ENCODE data around the gene ANKFN1. TPM values are rescaled to one million over a fixed set of nuclear protein-coding genes. Genes with fewer than 3 reads are reported as not detected.
A peak's percentile ranks its signal among the peaks of the same experiment; 100 is the strongest.

Gene ANKFN1
- total RNA-seq, 1 donor from 2014 or later: not detected

- no peaks in the 10 kb centered on the region for H3K36me3 Mint-ChIP-seq (ENCODE audit: insufficient read depth)
- H3K27ac Mint-ChIP-seq: no peak overlapping the region
- TF ChIP-seq, protein P1, sequence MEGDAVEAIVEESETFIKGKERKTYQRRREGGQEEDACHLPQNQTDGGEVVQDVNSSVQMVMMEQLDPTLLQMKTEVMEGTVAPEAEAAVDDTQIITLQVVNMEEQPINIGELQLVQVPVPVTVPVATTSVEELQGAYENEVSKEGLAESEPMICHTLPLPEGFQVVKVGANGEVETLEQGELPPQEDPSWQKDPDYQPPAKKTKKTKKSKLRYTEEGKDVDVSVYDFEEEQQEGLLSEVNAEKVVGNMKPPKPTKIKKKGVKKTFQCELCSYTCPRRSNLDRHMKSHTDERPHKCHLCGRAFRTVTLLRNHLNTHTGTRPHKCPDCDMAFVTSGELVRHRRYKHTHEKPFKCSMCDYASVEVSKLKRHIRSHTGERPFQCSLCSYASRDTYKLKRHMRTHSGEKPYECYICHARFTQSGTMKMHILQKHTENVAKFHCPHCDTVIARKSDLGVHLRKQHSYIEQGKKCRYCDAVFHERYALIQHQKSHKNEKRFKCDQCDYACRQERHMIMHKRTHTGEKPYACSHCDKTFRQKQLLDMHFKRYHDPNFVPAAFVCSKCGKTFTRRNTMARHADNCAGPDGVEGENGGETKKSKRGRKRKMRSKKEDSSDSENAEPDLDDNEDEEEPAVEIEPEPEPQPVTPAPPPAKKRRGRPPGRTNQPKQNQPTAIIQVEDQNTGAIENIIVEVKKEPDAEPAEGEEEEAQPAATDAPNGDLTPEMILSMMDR (IDR thresholded peaks at IDR 0.05; ENCODE audit: unreplicated experiment): no peak
Measured at GRCh38 chr17:56231252-56231651, 78.0 kb downstream of the ANKFN1 start.

GRCh38 chr17:56231693-56232092 lies 78.4 kb downstream of the ANKFN1 start:
- H3K9me3 Mint-ChIP-seq (ENCODE audit: low read depth): no peaks in the 10 kb centered on the region
- H3K4me1 Mint-ChIP-seq (ENCODE audit: low read depth): no peaks in the 10 kb centered on the region
- no peak overlapping the region for H3K27ac Mint-ChIP-seq
- TF ChIP-seq, protein P1 (IDR thresholded peaks at IDR 0.05; ENCODE audit: unreplicated experiment): no peak
- H3K27me3 Mint-ChIP-seq: peaks cover 12% of the 10 kb centered on the region
- no peaks in the 10 kb centered on the region for H3K36me3 Mint-ChIP-seq (ENCODE audit: insufficient read depth)
- H3K4me3 Mint-ChIP-seq (ENCODE audit: low read depth): no peak overlapping the region
- DNase-seq (ENCODE audit: low spot score, unreplicated experiment): no peak

More at GRCh38 chr17:56231252-56231651, 78.0 kb downstream of the ANKFN1 start:
- Mint-ChIP-seq H3K27me3 (peaks cover 15% of the 10 kb centered on the region), H3K4me3 (ENCODE audit: low read depth) (no peak overlapping the region), H3K4me1 (ENCODE audit: low read depth) (no peaks in the 10 kb centered on the region), H3K9me3 (ENCODE audit: low read depth) (no peaks in the 10 kb centered on the region)
- no peak for DNase-seq (ENCODE audit: low spot score, unreplicated experiment)

DNA sequence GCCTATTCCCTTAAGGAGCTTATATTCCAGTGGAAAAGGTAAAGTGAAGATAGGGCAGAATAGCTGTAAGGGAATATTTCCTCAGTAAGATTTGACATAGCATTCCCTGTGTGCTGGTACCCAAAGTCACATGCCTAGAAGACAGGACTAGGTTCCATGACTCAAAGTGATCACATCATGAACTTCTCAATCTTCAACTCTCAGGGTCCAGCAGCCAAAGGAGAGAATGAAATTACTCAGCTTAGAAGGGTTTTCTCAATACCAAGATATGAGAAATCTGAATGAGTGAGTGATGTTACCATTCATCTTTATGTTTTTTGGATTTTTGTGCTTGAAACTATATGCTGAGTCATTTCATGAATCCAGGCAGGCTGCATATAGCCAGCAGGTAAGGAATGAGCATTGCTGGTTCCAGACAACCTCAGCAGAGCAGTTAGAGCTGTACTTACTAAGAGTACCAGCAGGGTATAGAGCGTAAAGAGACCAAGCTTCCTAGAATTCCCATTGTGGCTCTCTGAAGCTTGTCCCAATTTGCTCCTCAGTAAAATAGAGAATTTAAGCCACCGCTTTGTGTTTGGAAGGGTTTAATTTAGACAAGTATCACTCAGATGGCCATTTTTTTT lies 91.1 kb downstream of the ANKFN1 start:
- no peak for DNase-seq (ENCODE audit: low spot score, unreplicated experiment)
- Mint-ChIP-seq H3K4me3 (ENCODE audit: low read depth) (no peak overlapping the region), H3K27me3 (peaks cover 8% of the 10 kb centered on the region), H3K27ac (no peak overlapping the region), H3K36me3 (ENCODE audit: insufficient read depth) (no peaks in the 10 kb centered on the region), H3K9me3 (ENCODE audit: low read depth) (no peaks in the 10 kb centered on the region), H3K4me1 (ENCODE audit: low read depth) (no peaks in the 10 kb centered on the region)
- TF ChIP-seq, protein P1 (IDR thresholded peaks at IDR 0.05; ENCODE audit: unreplicated experiment): peak; percentile 25

GRCh38 chr17:56247816-56248215 lies 94.5 kb downstream of the ANKFN1 start:
- H3K27ac Mint-ChIP-seq: no peak overlapping the region
- no peaks in the 10 kb centered on the region for H3K36me3 Mint-ChIP-seq (ENCODE audit: insufficient read depth)
- no peak for DNase-seq (ENCODE audit: low spot score, unreplicated experiment)
- H3K9me3 Mint-ChIP-seq (ENCODE audit: low read depth): no peaks in the 10 kb centered on the region
- H3K4me1 Mint-ChIP-seq (ENCODE audit: low read depth): no peaks in the 10 kb centered on the region
- no peak overlapping the region for H3K4me3 Mint-ChIP-seq (ENCODE audit: low read depth)
- TF ChIP-seq, protein P1 (IDR thresholded peaks at IDR 0.05; ENCODE audit: unreplicated experiment): no peak
- peaks cover 12% of the 10 kb centered on the region for H3K27me3 Mint-ChIP-seq

DNA sequence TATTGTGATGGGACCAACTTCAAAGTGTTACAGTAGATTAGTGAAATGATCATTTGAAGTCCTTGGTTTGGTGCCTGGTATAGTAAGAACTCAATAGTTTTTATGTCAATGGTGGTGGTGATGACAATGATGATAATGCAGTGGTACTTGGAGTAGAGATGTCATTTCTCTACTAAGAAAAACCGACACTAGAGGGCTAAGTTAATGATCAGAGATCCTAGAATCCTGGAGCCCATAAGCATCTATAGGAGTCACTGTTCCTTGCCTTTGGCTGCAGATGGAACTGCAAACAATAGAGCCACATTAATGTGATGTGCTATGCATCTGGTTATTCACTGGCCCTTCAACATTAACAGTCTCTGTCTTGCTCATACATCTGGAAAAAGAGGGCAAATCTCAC lies 103.8 kb downstream of the ANKFN1 start:
- no peak overlapping the region for H3K27ac Mint-ChIP-seq
- no peak overlapping the region for H3K4me3 Mint-ChIP-seq (ENCODE audit: low read depth)
- no peaks in the 10 kb centered on the region for H3K9me3 Mint-ChIP-seq (ENCODE audit: low read depth)
- peaks cover 4% of the 10 kb centered on the region for H3K4me1 Mint-ChIP-seq (ENCODE audit: low read depth)
- DNase-seq (ENCODE audit: low spot score, unreplicated experiment): no peak
- TF ChIP-seq, protein P1 (IDR thresholded peaks at IDR 0.05; ENCODE audit: unreplicated experiment): no peak
- H3K36me3 Mint-ChIP-seq (ENCODE audit: insufficient read depth): no peaks in the 10 kb centered on the region
- H3K27me3 Mint-ChIP-seq: peaks cover 4% of the 10 kb centered on the region
